Gastroesophageal sphincter (tissue), 3 donors: ENCODE results near the gene CDIP1.

Experiments
- EP300 ChIP-seq: sonication (generic); formaldehyde crosslinking; IDR thresholded peaks from one replicate; pipeline ENCODE4 v1.6.1; 2017; ENCODE audit warnings: antibody characterized with exemption, mild to moderate bottlenecking
- POLR2A ChIP-seq, 2 donors: fragments of 450-650 bp; IDR thresholded peaks; one replicate each; pipeline ENCODE4 v1.6.1; 2017; ENCODE audit warnings: antibody characterized with exemption in 2 of 2, mild to moderate bottlenecking in 2 of 2, moderate library complexity in 1 of 2
- POLR2AphosphoS5 ChIP-seq: sonication (generic); formaldehyde crosslinking; IDR thresholded peaks from one replicate; pipeline ENCODE4 v1.6.1; 2017; ENCODE audit warnings: antibody characterized with exemption
- TF ChIP-seq, protein P1 (sequence below), 4 experiments: fragments of 200-600 bp in 2 of 4; fragments of 450-650 bp in 2 of 4; sonication (generic) in 1 of 4; IDR thresholded peaks; one replicate each; pipeline ENCODE4 v1.5.1; 2017 to 2019; ENCODE audit warnings: antibody characterized with exemption in 4 of 4, mild to moderate bottlenecking in 2 of 4, moderate library complexity in 2 of 4

- TF ChIP-seq, protein P1, sequence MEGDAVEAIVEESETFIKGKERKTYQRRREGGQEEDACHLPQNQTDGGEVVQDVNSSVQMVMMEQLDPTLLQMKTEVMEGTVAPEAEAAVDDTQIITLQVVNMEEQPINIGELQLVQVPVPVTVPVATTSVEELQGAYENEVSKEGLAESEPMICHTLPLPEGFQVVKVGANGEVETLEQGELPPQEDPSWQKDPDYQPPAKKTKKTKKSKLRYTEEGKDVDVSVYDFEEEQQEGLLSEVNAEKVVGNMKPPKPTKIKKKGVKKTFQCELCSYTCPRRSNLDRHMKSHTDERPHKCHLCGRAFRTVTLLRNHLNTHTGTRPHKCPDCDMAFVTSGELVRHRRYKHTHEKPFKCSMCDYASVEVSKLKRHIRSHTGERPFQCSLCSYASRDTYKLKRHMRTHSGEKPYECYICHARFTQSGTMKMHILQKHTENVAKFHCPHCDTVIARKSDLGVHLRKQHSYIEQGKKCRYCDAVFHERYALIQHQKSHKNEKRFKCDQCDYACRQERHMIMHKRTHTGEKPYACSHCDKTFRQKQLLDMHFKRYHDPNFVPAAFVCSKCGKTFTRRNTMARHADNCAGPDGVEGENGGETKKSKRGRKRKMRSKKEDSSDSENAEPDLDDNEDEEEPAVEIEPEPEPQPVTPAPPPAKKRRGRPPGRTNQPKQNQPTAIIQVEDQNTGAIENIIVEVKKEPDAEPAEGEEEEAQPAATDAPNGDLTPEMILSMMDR (IDR thresholded peaks at IDR 0.05), result peak in 1 of 4 experiments; percentile 36
- TF ChIP-seq POLR2A (IDR thresholded peaks at IDR 0.05) (peak; percentile 26 to 32), POLR2AphosphoS5 (peak; percentile 71), EP300 (no peak)
Observed at GRCh38 chr16:4474192-4474961, 64.2 kb downstream of the CDIP1 start, which contains the start of gene NMRAL1.
